Activated T-helper 17 cell treated with anti-CD3 and anti-CD28 coated beads, Interleukin-2, amount 50 U/mL, for 72 hours (primary cell): ENCODE results near the gene DOCK10. TPM values are rescaled to one million over a fixed set of nuclear protein-coding genes. Genes with fewer than 3 reads are reported as not detected.
"Not testable (repeated sequence)": the region's sequence is repeated elsewhere in the genome, so short reads cannot be mapped to it uniquely, and the experiment has no call there.

ENCODE experiments used
- ATAC-seq: fragments of 150-1000 bp; cut with Tn5 transposase; replicated peaks from 2 replicates; pipeline ENCODE4 v1.10.0; 2021; ENCODE audit warnings: mild to moderate bottlenecking, moderate library complexity
- H3K27ac Mint-ChIP-seq: one replicate; pipeline ENCODE4 v1.8.0; 2022; ENCODE audit warnings: mixed read lengths
- H3K27me3 Mint-ChIP-seq: one replicate; pipeline ENCODE4 v1.8.0; 2022; ENCODE audit warnings: mixed read lengths
- H3K36me3 Mint-ChIP-seq: one replicate; pipeline ENCODE4 v1.8.0; 2022; ENCODE audit warnings: low read depth, mild to moderate bottlenecking, mixed read lengths
- H3K4me1 Mint-ChIP-seq: one replicate; pipeline ENCODE4 v1.8.0; 2022; ENCODE audit warnings: mixed read lengths
- H3K4me3 Mint-ChIP-seq: one replicate; pipeline ENCODE4 v1.8.0; 2022; ENCODE audit warnings: mild to moderate bottlenecking, mixed read lengths
- H3K9me3 Mint-ChIP-seq: one replicate; pipeline ENCODE4 v1.8.0; 2022; ENCODE audit warnings: mixed read lengths
- total RNA-seq, 2 donors: library from RNA; stranded (reverse); gene quantifications; one replicate each; pipeline ENCODE4 v1.2.3, GENCODE V29; 2022

The DOCK10 gene
- total RNA-seq, 2 donors from 2014 or later, result 142 to 227 TPM

DNA sequence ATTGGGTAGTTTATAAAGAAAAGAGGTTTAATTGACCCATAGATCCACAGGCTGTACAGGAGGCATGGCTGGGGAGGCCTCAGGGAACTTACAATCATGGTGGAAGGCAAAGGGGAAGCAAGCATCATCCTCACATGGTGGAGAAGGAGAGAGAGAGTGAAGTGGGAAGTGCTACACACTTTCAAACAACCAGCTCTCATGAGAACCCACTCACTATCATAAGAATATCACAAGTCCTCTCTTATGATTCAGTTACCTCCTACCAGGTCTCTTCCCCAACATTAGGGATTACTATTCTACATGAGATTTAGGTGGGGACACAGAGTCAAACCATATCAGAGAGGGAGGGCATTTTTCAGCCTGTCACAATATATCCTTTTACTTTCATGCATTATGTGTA lies 22.7 kb upstream of the DOCK10 start:
- H3K9me3 Mint-ChIP-seq, result peaks cover 19% of the 10 kb centered on the region
- H3K4me1 Mint-ChIP-seq, result peaks cover 34% of the 10 kb centered on the region
- H3K4me3 Mint-ChIP-seq, result peak overlapping the region; percentile 51
- H3K27ac Mint-ChIP-seq, result no peak overlapping the region
- peak; percentile 57 for ATAC-seq
- H3K36me3 Mint-ChIP-seq, result no peaks in the 10 kb centered on the region
- no peaks in the 10 kb centered on the region for H3K27me3 Mint-ChIP-seq

DNA sequence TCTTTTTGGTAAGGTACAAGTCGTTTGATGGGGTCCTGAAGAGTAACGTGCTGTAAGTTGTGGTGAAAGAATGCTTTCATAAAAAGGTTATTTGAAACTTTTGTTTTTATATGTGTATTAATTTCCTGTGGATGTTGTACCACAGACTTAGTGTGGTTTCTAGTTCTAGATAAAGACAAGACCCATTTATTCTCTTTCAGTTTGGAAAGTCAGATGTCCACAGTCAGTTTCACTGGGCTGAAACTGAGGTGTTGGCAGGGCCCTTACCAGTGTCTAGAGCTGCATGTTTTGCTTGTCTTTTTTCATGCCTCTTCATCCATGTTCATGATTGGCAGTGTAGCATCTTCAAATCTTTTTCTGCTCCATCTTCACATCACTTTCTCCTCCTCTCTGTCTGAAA lies 22.1 kb upstream of the DOCK10 start:
- peak; percentile 66 for ATAC-seq
- Mint-ChIP-seq H3K27me3 (no peaks in the 10 kb centered on the region), H3K36me3 (no peaks in the 10 kb centered on the region), H3K9me3 (peaks cover 19% of the 10 kb centered on the region), H3K4me3 (peak overlapping the region; percentile 51), H3K4me1 (peaks cover 34% of the 10 kb centered on the region), H3K27ac (peak overlapping the region; percentile 25)

- H3K27ac Mint-ChIP-seq, result no peak overlapping the region
- ATAC-seq, result peak; percentile 77
- no peaks in the 10 kb centered on the region for H3K36me3 Mint-ChIP-seq
- H3K9me3 Mint-ChIP-seq, result no peaks in the 10 kb centered on the region
- peak overlapping the region; percentile 25 for H3K4me3 Mint-ChIP-seq
- peaks cover 18% of the 10 kb centered on the region for H3K4me1 Mint-ChIP-seq
- no peaks in the 10 kb centered on the region for H3K27me3 Mint-ChIP-seq
Measured at GRCh38 chr2:225056330-225057073, 14.2 kb upstream of the DOCK10 start.

- Mint-ChIP-seq H3K36me3 (no peaks in the 10 kb centered on the region), H3K4me3 (peak overlapping the region; percentile 25), H3K27ac (no peak overlapping the region), H3K9me3 (no peaks in the 10 kb centered on the region), H3K4me1 (peaks cover 18% of the 10 kb centered on the region), H3K27me3 (no peaks in the 10 kb centered on the region)
- no peak for ATAC-seq
Measured at GRCh38 chr2:225055714-225056113, 13.4 kb upstream of the DOCK10 start.

- Mint-ChIP-seq H3K27me3 (no peaks in the 10 kb centered on the region), H3K4me1 (peaks cover 18% of the 10 kb centered on the region), H3K4me3 (peak overlapping the region; percentile 56), H3K9me3 (no peaks in the 10 kb centered on the region), H3K27ac (peak overlapping the region; percentile 77), H3K36me3 (no peaks in the 10 kb centered on the region)
- peak; percentile 87 for ATAC-seq
Measured at GRCh38 chr2:225052703-225053102, 10.4 kb upstream of the DOCK10 start.

DNA sequence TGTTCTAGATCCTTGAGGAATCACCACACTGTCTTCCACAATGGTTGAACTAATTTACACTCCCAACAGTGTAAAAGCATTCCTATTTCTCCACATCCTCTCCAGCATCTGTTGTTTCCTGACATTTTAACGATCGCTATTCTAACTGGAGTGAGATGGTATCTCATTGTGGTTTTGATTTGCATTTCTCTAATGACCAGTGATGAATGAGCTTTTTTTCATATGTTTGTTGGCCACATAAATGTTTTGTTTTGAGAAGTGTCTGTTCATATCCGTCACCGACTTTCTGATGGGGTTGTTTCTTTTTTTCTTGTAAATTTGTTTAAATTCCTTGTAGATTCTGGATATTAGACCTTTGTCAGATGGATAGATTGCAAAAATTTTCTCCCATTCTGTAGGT lies 5.2 kb upstream of the DOCK10 start:
- ATAC-seq, H3K27me3 Mint-ChIP-seq, H3K4me1 Mint-ChIP-seq, H3K27ac Mint-ChIP-seq, H3K9me3 Mint-ChIP-seq, H3K36me3 Mint-ChIP-seq, H3K4me3 Mint-ChIP-seq: not testable (repeated sequence)

DNA sequence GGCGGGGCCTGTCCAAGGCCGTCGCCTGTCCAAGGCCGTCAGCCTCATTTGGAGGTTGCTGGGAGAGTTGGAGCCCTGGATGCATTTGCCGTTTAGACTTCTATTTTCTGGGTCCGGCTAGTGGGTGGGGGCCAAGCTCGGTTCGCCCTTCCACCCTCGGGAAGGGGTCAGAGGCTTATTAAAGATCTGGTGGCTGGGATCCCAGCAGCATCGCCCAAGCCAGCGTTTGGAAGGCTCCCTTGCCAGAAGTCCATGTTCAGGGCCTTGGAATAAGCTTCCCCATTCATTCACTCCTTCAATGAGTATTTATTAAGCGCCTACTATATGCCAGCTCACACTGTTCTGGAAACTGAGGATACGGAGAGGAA lies 516 bp upstream of the DOCK10 start:
- Mint-ChIP-seq H3K9me3 (no peaks in the 10 kb centered on the region), H3K4me1 (peaks cover 33% of the 10 kb centered on the region), H3K36me3 (peaks cover 30% of the 10 kb centered on the region), H3K4me3 (peak overlapping the region; percentile 96), H3K27ac (peak overlapping the region; percentile 29), H3K27me3 (no peaks in the 10 kb centered on the region)
- no peak for ATAC-seq

GRCh38 chr2:225041207-225041850 lies 939 bp downstream of the DOCK10 start:
- H3K27ac Mint-ChIP-seq, result peak overlapping the region; percentile 97
- H3K4me1 Mint-ChIP-seq, result peaks cover 47% of the 10 kb centered on the region
- no peaks in the 10 kb centered on the region for H3K9me3 Mint-ChIP-seq
- ATAC-seq, result peak; percentile 77
- H3K27me3 Mint-ChIP-seq, result no peaks in the 10 kb centered on the region
- H3K36me3 Mint-ChIP-seq, result peaks cover 36% of the 10 kb centered on the region
- peak overlapping the region; percentile 96 for H3K4me3 Mint-ChIP-seq

GRCh38 chr2:225040856-225041206 lies 1.4 kb downstream of the DOCK10 start:
- peaks cover 49% of the 10 kb centered on the region for H3K4me1 Mint-ChIP-seq
- no peaks in the 10 kb centered on the region for H3K9me3 Mint-ChIP-seq

GRCh38 chr2:225040142-225040541 lies 2.1 kb downstream of the DOCK10 start:
- H3K4me1 Mint-ChIP-seq, result peaks cover 53% of the 10 kb centered on the region
- no peaks in the 10 kb centered on the region for H3K9me3 Mint-ChIP-seq
- ATAC-seq, result peak; percentile 10
- peak overlapping the region; percentile 97 for H3K27ac Mint-ChIP-seq
- no peaks in the 10 kb centered on the region for H3K27me3 Mint-ChIP-seq
- peaks cover 44% of the 10 kb centered on the region for H3K36me3 Mint-ChIP-seq
- H3K4me3 Mint-ChIP-seq, result peak overlapping the region; percentile 96

More at GRCh38 chr2:225040856-225041206, 1.4 kb downstream of the DOCK10 start:
- peak; percentile 48 for ATAC-seq
- Mint-ChIP-seq H3K36me3 (peaks cover 40% of the 10 kb centered on the region), H3K4me3 (peak overlapping the region; percentile 96), H3K27ac (peak overlapping the region; percentile 97), H3K27me3 (no peaks in the 10 kb centered on the region)

DNA sequence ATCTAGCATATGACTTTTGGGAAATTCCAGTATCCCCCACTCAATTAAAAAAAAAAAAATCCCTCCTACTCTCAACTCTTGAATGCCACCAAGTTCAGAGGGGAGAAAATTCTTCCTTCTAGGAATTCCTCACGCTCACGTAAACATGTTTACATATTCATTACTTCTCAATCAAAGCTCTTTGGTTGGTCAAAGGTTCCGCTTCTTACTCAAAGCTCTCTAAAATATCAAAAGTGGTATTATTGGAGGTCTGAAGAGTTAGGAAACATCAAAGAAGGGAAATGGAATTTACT lies 4.1 kb downstream of the DOCK10 start:
- Mint-ChIP-seq H3K36me3 (peaks cover 63% of the 10 kb centered on the region), H3K9me3 (no peaks in the 10 kb centered on the region), H3K27me3 (no peaks in the 10 kb centered on the region), H3K4me1 (peaks cover 64% of the 10 kb centered on the region), H3K27ac (peak overlapping the region; percentile 97), H3K4me3 (peak overlapping the region; percentile 96)
- ATAC-seq, result no peak

DNA sequence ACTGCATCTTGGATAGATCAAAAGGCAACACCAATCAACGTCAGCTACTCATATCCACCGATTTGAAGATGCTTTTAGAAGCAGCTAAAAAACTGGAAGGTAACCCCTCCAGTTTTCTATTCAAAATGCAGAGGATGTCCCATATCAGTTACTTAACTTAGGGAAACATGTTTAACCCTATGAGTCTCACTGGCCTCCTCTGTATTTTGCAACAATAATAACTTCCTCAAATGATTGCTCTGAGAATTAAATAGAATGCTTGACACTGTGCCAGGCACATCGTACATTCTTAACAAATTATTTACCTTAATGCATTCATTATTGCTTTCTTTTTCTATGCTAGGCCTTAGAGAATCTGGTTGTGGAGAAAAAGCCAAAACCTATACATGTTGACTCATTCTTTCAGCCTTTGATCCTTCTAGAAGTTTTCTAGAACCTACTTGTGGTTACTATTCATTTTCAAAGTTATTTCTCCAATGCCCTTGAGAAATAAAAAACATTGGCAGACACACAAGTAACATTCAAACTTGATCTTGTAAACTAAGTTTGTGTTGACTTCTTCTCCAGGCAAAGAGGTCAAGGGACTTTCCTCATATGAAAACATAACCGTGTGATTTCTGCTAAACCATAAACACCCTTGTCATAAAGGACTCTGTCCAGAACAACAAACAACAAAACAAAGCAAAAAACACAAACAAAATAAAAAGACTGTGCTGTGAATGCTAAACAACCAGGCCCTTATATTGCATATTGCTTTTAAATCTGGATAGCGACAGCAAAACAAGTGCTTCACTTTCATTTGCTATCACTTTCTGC lies 4.6 kb downstream of the DOCK10 start:
- Mint-ChIP-seq H3K27me3 (no peaks in the 10 kb centered on the region), H3K36me3 (peaks cover 63% of the 10 kb centered on the region), H3K27ac (peak overlapping the region; percentile 97), H3K4me1 (peaks cover 59% of the 10 kb centered on the region), H3K9me3 (no peaks in the 10 kb centered on the region), H3K4me3 (peak overlapping the region; percentile 96)
- ATAC-seq, result peak; percentile 29

GRCh38 chr2:225036431-225036830 lies 5.8 kb downstream of the DOCK10 start:
- ATAC-seq, result no peak
- Mint-ChIP-seq H3K4me1 (peaks cover 68% of the 10 kb centered on the region), H3K36me3 (peaks cover 61% of the 10 kb centered on the region), H3K4me3 (peak overlapping the region; percentile 96), H3K27me3 (no peaks in the 10 kb centered on the region), H3K27ac (peak overlapping the region; percentile 49), H3K9me3 (no peaks in the 10 kb centered on the region)

- Mint-ChIP-seq H3K27ac (no peak overlapping the region), H3K27me3 (no peaks in the 10 kb centered on the region), H3K4me1 (peaks cover 59% of the 10 kb centered on the region), H3K36me3 (peaks cover 40% of the 10 kb centered on the region), H3K9me3 (no peaks in the 10 kb centered on the region), H3K4me3 (peak overlapping the region; percentile 57)
- ATAC-seq, result no peak
Measured at GRCh38 chr2:225033440-225034318, 8.6 kb downstream of the DOCK10 start.
